H7 (cell line): Measurements from ENCODE around the gene KHDC4. TPM values are rescaled to one million over a fixed set of nuclear protein-coding genes. Genes with fewer than 3 reads are reported as not detected.

Source experiments
- DNase-seq: peaks from one replicate; pipeline ENCODE4 v3.0.0; 2012
- H3K27me3 ChIP-seq: 2 replicates; pipeline ENCODE4 v1.6.0; 2011; ENCODE audit warnings: mild to moderate bottlenecking, low read length; ENCODE audit not compliant: control insufficient read depth, insufficient read depth
- H3K36me3 ChIP-seq: replicated peaks from 2 replicates; pipeline ENCODE4 v1.5.1; 2011; ENCODE audit warnings: low read length; ENCODE audit not compliant: control insufficient read depth, insufficient read depth
- H3K4me3 ChIP-seq: 2 replicates; pipeline ENCODE4 v1.5.1; 2011; ENCODE audit warnings: low read depth, mild to moderate bottlenecking, control low read depth, low read length, moderate library complexity; ENCODE audit not compliant: insufficient read depth
- total RNA-seq: library from RNA; depleted of rRNA; stranded (reverse); fragments of >200 nt; shearing (Covaris generic); gene quantifications from 2 replicates; pipeline ENCODE4 v1.2.3, GENCODE V29; 2014

KHDC4 gene
- total RNA-seq, 1 experiment from 2014 or later, result 58.4 TPM

DNA sequence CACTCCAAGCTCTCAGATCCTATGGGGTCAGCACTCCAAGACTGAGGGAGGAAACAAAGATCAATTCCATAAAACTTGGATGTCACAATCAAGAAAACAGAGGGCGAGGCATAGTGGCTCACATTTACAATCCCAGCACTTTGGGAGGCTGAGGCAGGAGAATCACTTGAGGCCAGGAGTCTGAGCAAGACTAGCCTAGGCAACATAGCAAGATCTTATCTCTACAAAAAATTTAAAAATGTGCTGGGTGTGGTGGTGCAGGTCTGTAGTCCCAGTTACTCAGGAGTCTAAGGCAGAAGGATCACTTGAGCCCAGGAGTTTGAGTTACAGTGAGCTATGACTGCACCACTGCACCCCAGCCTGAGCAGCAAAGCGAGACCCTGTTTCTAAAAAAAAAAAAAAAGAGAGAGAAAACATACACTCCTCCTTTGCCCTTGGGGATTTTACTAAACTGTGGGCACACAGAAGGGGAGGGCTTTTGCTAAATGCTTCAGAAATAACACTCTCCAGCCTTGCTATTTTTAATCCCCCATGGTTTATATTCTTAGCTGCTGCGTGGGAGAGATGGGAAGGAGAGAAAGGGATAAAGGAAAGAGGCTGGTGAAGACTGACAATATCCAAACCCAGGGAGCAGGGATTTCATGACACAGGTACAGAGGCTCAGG, 26.0 kb upstream of the KHDC4 start:
- no peak for DNase-seq
- peaks cover 49% of the 10 kb centered on the region for H3K36me3 ChIP-seq

DNA sequence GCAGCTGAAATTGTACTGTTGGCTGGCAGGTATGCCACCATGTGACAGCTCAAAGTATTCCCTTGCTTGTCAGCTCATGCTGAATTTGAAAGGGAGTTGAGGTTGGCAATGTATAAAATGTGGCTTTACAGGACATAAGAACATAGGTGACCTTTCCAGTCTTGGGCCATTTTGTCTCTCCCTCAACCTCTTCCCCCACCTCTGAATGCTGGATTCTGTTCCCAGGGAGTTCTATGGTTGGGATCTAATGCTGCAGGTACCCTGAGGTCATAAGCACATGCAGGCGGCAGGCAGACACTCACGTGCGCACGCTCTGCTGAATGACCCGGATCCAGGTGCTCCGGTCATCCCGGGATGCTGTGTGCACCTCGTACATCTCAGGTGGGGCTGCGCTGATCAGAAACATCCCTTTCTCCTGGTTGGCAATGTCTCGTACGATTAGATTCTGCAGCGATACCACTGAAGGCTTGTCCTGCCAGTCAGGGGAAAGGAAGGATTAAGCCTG, 23.2 kb upstream of the KHDC4 start:
- peaks cover 44% of the 10 kb centered on the region for H3K36me3 ChIP-seq
- H3K27me3 ChIP-seq, result no peaks in the 10 kb centered on the region
- no peak for DNase-seq

More for the DNA sequence above, 26.0 kb upstream of the KHDC4 start:
- Histone ChIP-seq H3K27me3 (no peaks in the 10 kb centered on the region), H3K4me3 (no peak overlapping the region)

DNA sequence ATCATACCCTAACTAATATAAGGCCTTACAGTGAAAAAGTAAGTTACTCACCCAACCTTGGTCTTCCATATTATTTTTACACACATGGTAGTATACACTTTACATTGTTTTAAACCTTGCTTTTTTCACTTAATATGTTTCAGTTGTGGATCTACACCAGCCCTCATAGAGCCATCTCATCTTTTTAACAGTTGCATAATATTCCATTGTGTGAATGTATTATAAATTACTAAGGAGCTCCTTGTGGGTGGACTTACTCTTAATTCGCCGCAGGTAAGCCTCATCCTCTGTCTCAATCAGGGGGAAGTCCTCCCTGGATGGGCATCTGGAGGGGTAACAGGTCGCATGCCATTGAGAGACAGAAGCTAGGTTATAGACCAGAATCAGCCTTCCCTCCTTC, 20.4 kb upstream of the KHDC4 start:
- Histone ChIP-seq H3K4me3 (no peak overlapping the region), H3K36me3 (peaks cover 46% of the 10 kb centered on the region), H3K27me3 (no peaks in the 10 kb centered on the region)
- no peak for DNase-seq

More for the DNA sequence above, 23.2 kb upstream of the KHDC4 start:
- no peak overlapping the region for H3K4me3 ChIP-seq

GRCh38 chr1:155952505-155952890, 18.3 kb upstream of the KHDC4 start:
- H3K27me3 ChIP-seq, result no peaks in the 10 kb centered on the region
- no peak for DNase-seq
- no peak overlapping the region for H3K4me3 ChIP-seq
- peaks cover 43% of the 10 kb centered on the region for H3K36me3 ChIP-seq

DNA sequence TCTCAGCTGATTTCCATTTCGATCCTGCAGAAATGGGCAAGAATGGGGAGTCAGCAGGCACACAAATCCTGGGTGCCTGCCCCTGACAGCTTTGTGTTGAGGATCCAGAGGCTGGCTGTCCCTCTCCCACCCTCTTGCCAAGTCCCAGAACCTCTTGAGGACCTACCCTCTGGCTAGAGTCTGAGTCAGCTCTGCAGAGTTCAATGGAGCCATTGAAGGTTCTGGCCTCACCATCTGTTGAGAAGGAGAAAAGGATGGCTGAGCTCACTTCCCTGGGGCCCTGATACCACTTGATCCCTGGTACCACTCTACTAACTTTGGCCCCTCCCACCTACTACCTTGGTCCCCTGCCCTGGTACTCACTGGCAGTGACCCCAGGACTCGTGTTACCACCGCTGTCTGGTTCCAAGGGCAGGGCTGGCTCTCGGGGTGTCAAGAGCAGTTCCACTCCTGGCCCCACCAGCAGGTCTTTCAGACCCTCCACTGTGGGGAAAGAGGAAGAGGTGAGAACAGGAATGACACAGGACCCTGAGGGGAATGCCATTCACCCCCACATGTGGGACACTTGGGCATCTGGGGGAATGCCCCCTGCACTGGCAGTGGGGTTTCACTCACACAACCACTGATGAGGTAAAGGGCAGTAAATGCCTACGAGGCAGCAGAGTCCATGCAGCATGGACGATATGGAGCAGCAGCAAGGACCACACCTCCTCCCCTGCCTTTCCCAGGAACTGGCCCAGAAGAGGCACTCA, 17.7 kb upstream of the KHDC4 start:
- H3K4me3 ChIP-seq, result no peak overlapping the region
- DNase-seq, result no peak
- H3K27me3 ChIP-seq, result no peaks in the 10 kb centered on the region
- peaks cover 38% of the 10 kb centered on the region for H3K36me3 ChIP-seq

- Histone ChIP-seq H3K27me3 (no peaks in the 10 kb centered on the region), H3K4me3 (no peak overlapping the region), H3K36me3 (peaks cover 37% of the 10 kb centered on the region)
- peak; percentile 43 for DNase-seq
These were observed 16.6 kb upstream of the KHDC4 start for GRCh38 chr1:155950829-155951228.

DNA sequence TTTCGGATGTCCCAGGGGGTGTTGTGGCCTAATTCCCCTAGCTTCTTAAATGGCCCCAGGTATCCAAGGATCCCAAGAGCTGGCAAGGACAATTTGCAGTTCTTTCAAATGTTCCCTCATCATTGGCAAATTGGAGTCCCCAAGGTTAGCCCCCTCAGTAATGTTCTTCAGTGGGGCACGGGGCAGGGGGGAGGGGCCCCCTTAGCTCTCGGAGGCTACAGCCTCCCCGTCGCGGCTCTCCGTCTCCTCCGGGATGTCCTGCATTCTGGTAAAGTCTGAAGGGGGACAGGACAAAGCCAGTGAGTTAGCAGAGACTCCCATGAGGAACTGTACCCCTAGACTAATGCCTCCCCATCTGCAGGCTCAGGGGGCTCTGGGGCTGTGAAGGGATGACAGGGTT, 13.5 kb upstream of the KHDC4 start:
- H3K36me3 ChIP-seq, result peaks cover 30% of the 10 kb centered on the region

GRCh38 chr1:155947292-155947691, 13.1 kb upstream of the KHDC4 start:
- no peaks in the 10 kb centered on the region for H3K27me3 ChIP-seq
- peaks cover 25% of the 10 kb centered on the region for H3K36me3 ChIP-seq
- DNase-seq, result no peak
- H3K4me3 ChIP-seq, result no peak overlapping the region

More for the DNA sequence above, 13.5 kb upstream of the KHDC4 start:
- Histone ChIP-seq H3K4me3 (no peak overlapping the region), H3K27me3 (no peaks in the 10 kb centered on the region)
- DNase-seq, result no peak

DNA sequence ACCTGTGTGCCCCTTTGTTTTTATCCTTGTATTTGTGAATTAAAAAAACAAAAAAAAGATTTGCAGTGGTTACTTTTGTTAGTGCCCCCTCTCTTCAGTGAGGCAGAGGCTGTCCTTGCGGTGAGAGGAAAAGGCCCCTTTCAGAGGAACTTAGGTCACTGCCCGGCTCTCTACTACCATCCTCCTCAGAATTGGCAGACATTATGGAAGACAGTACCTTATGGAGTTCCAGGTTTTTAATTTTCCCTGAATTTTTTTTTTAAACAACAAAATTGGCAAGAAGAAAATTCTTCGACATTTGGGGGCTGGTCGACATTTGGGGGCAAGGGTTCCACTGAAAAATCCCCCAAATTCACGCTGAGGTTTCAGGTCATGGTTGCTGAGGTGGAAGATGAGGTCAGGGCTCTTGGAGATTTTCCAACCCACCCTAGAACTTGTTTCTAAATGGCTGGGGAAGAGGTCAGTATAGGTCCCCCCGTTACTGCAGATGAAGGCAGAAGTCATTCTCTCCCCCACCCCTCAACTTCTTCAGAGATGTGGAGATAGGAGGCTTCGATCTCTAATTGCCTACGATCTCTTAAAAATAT, 12.5 kb upstream of the KHDC4 start:
- H3K36me3 ChIP-seq, result peaks cover 20% of the 10 kb centered on the region
- no peak overlapping the region for H3K4me3 ChIP-seq
- no peaks in the 10 kb centered on the region for H3K27me3 ChIP-seq
- DNase-seq, result no peak

- peak; percentile 53 for DNase-seq
These were observed 10.2 kb upstream of the KHDC4 start for GRCh38 chr1:155944444-155944799.

DNA sequence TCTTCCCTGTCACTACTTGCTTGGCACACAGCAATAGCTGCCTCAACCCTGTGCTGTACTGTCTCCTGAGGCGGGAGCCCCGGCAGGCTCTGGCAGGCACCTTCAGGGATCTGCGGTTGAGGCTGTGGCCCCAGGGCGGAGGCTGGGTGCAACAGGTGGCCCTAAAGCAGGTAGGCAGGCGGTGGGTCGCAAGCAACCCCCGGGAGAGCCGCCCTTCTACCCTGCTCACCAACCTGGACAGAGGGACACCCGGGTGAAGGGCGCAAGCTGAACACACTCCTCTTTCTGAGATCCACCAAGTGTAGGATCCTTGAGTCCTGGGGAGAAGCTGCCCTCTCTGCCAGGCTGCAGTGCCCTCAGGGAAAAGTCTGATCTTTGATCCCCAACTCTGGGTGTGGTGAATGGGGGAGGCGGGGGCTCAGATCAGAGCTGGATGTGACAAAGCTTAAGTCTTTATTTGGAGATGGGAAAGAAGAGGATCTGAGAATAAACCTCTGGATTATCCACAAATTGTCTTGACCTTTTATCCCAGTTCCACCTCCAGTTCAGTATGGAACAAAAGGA, 8.4 kb upstream of the KHDC4 start:
- peak; percentile 36 for DNase-seq
- Histone ChIP-seq H3K36me3 (peaks cover 2% of the 10 kb centered on the region), H3K4me3 (no peak overlapping the region), H3K27me3 (no peaks in the 10 kb centered on the region)

More at GRCh38 chr1:155944444-155944799, 10.2 kb upstream of the KHDC4 start:
- Histone ChIP-seq H3K36me3 (peaks cover 5% of the 10 kb centered on the region), H3K27me3 (no peaks in the 10 kb centered on the region), H3K4me3 (no peak overlapping the region)

GRCh38 chr1:155941845-155942531, 7.8 kb upstream of the KHDC4 start:
- H3K36me3 ChIP-seq, result peaks cover 1% of the 10 kb centered on the region
- H3K4me3 ChIP-seq, result no peak overlapping the region
- no peak for DNase-seq
- no peaks in the 10 kb centered on the region for H3K27me3 ChIP-seq

- Histone ChIP-seq H3K4me3 (no peak within 1 kb of the TSS), H3K27me3 (no peaks in the 10 kb centered on the region), H3K36me3 (no peaks in the 10 kb centered on the region)
- DNase-seq, result peak; percentile 52
These were observed 7.0 kb upstream of the KHDC4 start, which contains the start of gene RXFP4 for GRCh38 chr1:155940993-155941844. Gene RXFP4, plus strand, starts transcription at chr1:155941638. Its CDS starts 72 bp downstream, at chr1:155941710.
